WTC11 (cell line): Measurements from ENCODE around the gene MTMR3. TPM values are rescaled to one million over a fixed set of nuclear protein-coding genes. Genes with fewer than 3 reads are reported as not detected.

Source experiments
- ATAC-seq: fragments of 200-7000 bp; cut with Tn5 transposase; 2 replicates; pipeline ENCODE4 v1.10.0; 2021; ENCODE audit warnings: mild to moderate bottlenecking, moderate library complexity
- CTCF ChIA-PET: fragments of 300-600 bp; sonication (Branson Sonifier 250); formaldehyde crosslinking; loops from one replicate; lab custom pipeline; 2021; ENCODE audit warnings: antibody characterized with exemption; lab: Charles Lee
- POLR2A ChIA-PET: fragments of 350-600 bp; sonication (Branson Sonifier 250); formaldehyde crosslinking; loops from one replicate; lab custom pipeline; 2021; ENCODE audit warnings: antibody characterized with exemption; lab: Charles Lee
- DNase-seq: peaks from one replicate; pipeline ENCODE4 v3.0.0; 2021; ENCODE audit warnings: low spot score
- H3K27ac Mint-ChIP-seq: 2 replicates; pipeline ENCODE4 v1.8.0; 2021; ENCODE audit warnings: mixed read lengths
- H3K27me3 Mint-ChIP-seq: 2 replicates; pipeline ENCODE4 v1.8.0; 2021; ENCODE audit warnings: low read depth, mild to moderate bottlenecking, moderate library complexity, mixed read lengths
- H3K36me3 Mint-ChIP-seq: 2 replicates; pipeline ENCODE4 v1.8.0; 2021; ENCODE audit warnings: mixed read lengths
- H3K4me1 Mint-ChIP-seq: 2 replicates; pipeline ENCODE4 v1.8.0; 2022; ENCODE audit warnings: mixed read lengths
- H3K4me3 Mint-ChIP-seq: 2 replicates; pipeline ENCODE4 v1.8.0; 2021; ENCODE audit warnings: mild to moderate bottlenecking, moderate library complexity, mixed read lengths
- H3K9me3 Mint-ChIP-seq: 2 replicates; pipeline ENCODE4 v1.8.0; 2021; ENCODE audit warnings: mixed read lengths
- ATF1 ChIP-seq: sonication (generic); formaldehyde crosslinking; IDR thresholded peaks from 2 replicates; pipeline ENCODE4 v1.8.1; 2023; ENCODE audit warnings: mild to moderate bottlenecking, moderate library complexity, missing genetic modification reagents
- ESRRA ChIP-seq: sonication (generic); formaldehyde crosslinking; IDR thresholded peaks from 2 replicates; pipeline ENCODE4 v1.8.1; 2022; ENCODE audit warnings: mild to moderate bottlenecking, missing genetic modification reagents, borderline replicate concordance
- FOXK1 ChIP-seq: sonication (generic); formaldehyde crosslinking; IDR thresholded peaks from 2 replicates; pipeline ENCODE4 v1.8.0; 2022; ENCODE audit warnings: mild to moderate bottlenecking, moderate library complexity, missing genetic modification reagents
- GABPB1 ChIP-seq: sonication (generic); formaldehyde crosslinking; IDR thresholded peaks from 2 replicates; pipeline ENCODE4 v1.8.1; 2023; ENCODE audit warnings: mild to moderate bottlenecking, missing genetic modification reagents
- GRHL2 ChIP-seq: fragments of 250-450 bp; sonication (Bioruptor Pico); IDR thresholded peaks from 2 replicates; pipeline ENCODE4 v1.8.0; 2022; ENCODE audit warnings: mild to moderate bottlenecking, moderate library complexity; ENCODE audit not compliant: insufficient replicate concordance, severe bottlenecking
- HMGA2 ChIP-seq: fragments of 250-450 bp; sonication (Bioruptor Pico); IDR thresholded peaks from 2 replicates; pipeline ENCODE4 v1.4.0; 2021; ENCODE audit warnings: mild to moderate bottlenecking, moderate library complexity
- JUN ChIP-seq: sonication (generic); formaldehyde crosslinking; IDR thresholded peaks from 2 replicates; pipeline ENCODE4 v1.8.0; 2023; ENCODE audit warnings: mild to moderate bottlenecking, missing genetic modification reagents
- NFATC4 ChIP-seq: fragments of 250-450 bp; sonication (Bioruptor Pico); IDR thresholded peaks from 2 replicates; pipeline ENCODE4 v1.9.0; 2021; ENCODE audit warnings: mild to moderate bottlenecking
- NFE2L1 ChIP-seq: sonication (generic); formaldehyde crosslinking; IDR thresholded peaks from 2 replicates; pipeline ENCODE4 v1.8.1; 2023; ENCODE audit warnings: missing genetic modification reagents
- NR3C1 ChIP-seq: sonication (generic); formaldehyde crosslinking; conservative IDR thresholded peaks from 2 replicates; pipeline ENCODE4 v1.8.1; 2023; ENCODE audit warnings: low read depth, mild to moderate bottlenecking, missing genetic modification reagents
- RELA ChIP-seq: sonication (generic); formaldehyde crosslinking; IDR thresholded peaks from 2 replicates; pipeline ENCODE4 v1.8.1; 2022; ENCODE audit warnings: missing genetic modification reagents, mild to moderate bottlenecking, borderline replicate concordance
- RORB ChIP-seq: fragments of 250-450 bp; sonication (Bioruptor Pico); IDR thresholded peaks from 2 replicates; pipeline ENCODE4 v1.9.0; 2021; ENCODE audit warnings: mild to moderate bottlenecking
- TEAD1 ChIP-seq: sonication (generic); formaldehyde crosslinking; IDR thresholded peaks from 2 replicates; pipeline ENCODE4 v1.8.0; 2022; ENCODE audit warnings: mild to moderate bottlenecking, missing genetic modification reagents
- TEAD4 ChIP-seq: sonication (generic); formaldehyde crosslinking; IDR thresholded peaks from 2 replicates; pipeline ENCODE4 v1.8.0; 2022; ENCODE audit warnings: mild to moderate bottlenecking, missing genetic modification reagents
- ZNF232 ChIP-seq: sonication (generic); formaldehyde crosslinking; IDR thresholded peaks from 2 replicates; pipeline ENCODE4 v1.8.0; 2022; ENCODE audit warnings: mild to moderate bottlenecking, missing genetic modification reagents
- ZNF423 ChIP-seq: fragments of 250-450 bp; sonication (Bioruptor Pico); IDR thresholded peaks from 2 replicates; pipeline ENCODE4 v2.1.2; 2022; ENCODE audit warnings: mild to moderate bottlenecking, moderate library complexity
- total RNA-seq: library from RNA; stranded (reverse); gene quantifications from 3 replicates; pipeline ENCODE4 v1.2.3, GENCODE V29; 2021
- TF ChIP-seq, protein P1 (sequence below): fragments of 250-450 bp; sonication (Bioruptor Pico); IDR thresholded peaks from 2 replicates; pipeline ENCODE4 v1.9.0; 2021; ENCODE audit warnings: moderate library complexity, mild to moderate bottlenecking, inconsistent platforms, borderline replicate concordance
- TF ChIP-seq, protein P2 (sequence below): sonication (generic); formaldehyde crosslinking; IDR thresholded peaks from 2 replicates; pipeline ENCODE4 v1.8.0; 2022; ENCODE audit warnings: mild to moderate bottlenecking, missing genetic modification reagents
- TF ChIP-seq, protein P3 (sequence below): sonication (generic); formaldehyde crosslinking; IDR thresholded peaks from 2 replicates; pipeline ENCODE4 v1.8.0; 2022; ENCODE audit warnings: mild to moderate bottlenecking, missing genetic modification reagents
- TF ChIP-seq, protein P4 (sequence below): sonication (generic); formaldehyde crosslinking; conservative IDR thresholded peaks from 2 replicates; pipeline ENCODE4 v1.8.1; 2022; ENCODE audit warnings: mild to moderate bottlenecking, missing genetic modification reagents
- TF ChIP-seq, protein P5 (sequence below): sonication (generic); formaldehyde crosslinking; IDR thresholded peaks from 2 replicates; pipeline ENCODE4 v1.8.1; 2022; ENCODE audit warnings: mild to moderate bottlenecking, missing genetic modification reagents, moderate library complexity, borderline replicate concordance
- TF ChIP-seq, protein P6 (sequence below): sonication (generic); formaldehyde crosslinking; IDR thresholded peaks from 2 replicates; pipeline ENCODE4 v1.8.1; 2022; ENCODE audit warnings: missing genetic modification reagents, borderline replicate concordance
- TF ChIP-seq, protein P7 (sequence below): sonication (generic); formaldehyde crosslinking; IDR thresholded peaks from 2 replicates; pipeline ENCODE4 v1.8.1; 2023; ENCODE audit warnings: mild to moderate bottlenecking, missing genetic modification reagents, moderate library complexity
- TF ChIP-seq, protein P8 (sequence below): fragments of 250-450 bp; sonication (Bioruptor Pico); conservative IDR thresholded peaks from 2 replicates; pipeline ENCODE4 v1.9.0; 2021; ENCODE audit warnings: mild to moderate bottlenecking
- TF ChIP-seq, protein P9 (sequence below): fragments of 200-600 bp; IDR thresholded peaks from 2 replicates; pipeline ENCODE4 v1.8.0; 2022; ENCODE audit warnings: antibody characterized with exemption

MTMR3 gene
- total RNA-seq, 1 experiment from 2014 or later, result 19.2 TPM

DNA sequence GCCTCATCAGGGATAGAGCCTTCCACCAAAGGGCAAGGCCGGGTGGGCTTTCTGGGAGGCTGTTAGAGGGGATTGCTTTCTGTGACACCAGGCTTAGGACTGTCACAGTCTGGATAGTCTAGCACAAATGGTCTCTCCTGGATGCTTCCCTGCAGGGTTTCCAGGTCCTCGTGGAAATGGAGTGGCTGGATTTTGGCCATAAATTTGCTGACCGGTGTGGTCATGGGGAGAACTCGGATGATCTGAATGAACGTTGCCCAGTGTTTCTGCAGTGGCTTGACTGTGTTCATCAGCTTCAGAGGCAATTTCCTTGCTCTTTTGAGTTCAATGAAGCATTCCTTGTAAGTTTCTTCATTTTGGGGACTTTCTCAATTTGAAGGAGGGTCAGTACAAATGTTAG is 130.2 kb downstream of the MTMR3 start:
- Mint-ChIP-seq H3K36me3 (peaks cover 24% of the 10 kb centered on the region), H3K9me3 (no peaks in the 10 kb centered on the region), H3K4me1 (no peaks in the 10 kb centered on the region), H3K27me3 (no peaks in the 10 kb centered on the region), H3K27ac (no peak overlapping the region), H3K4me3 (no peak overlapping the region)
- TF ChIP-seq, protein P1, sequence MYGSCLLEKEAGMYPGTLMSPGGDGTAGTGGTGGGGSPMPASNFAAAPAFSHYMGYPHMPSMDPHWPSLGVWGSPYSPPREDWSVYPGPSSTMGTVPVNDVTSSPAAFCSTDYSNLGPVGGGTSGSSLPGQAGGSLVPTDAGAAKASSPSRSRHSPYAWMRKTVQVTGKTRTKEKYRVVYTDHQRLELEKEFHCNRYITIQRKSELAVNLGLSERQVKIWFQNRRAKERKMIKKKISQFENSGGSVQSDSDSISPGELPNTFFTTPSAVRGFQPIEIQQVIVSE (CRISPR knock-in tag), result no peak
- TF ChIP-seq HMGA2 (CRISPR knock-in tag) (no peak), RELA (no peak), FOXK1 (CRISPR knock-in tag) (no peak), ESRRA (CRISPR knock-in tag) (no peak), JUN (CRISPR knock-in tag) (no peak), TEAD4 (CRISPR knock-in tag) (no peak)
- TF ChIP-seq, protein P2, sequence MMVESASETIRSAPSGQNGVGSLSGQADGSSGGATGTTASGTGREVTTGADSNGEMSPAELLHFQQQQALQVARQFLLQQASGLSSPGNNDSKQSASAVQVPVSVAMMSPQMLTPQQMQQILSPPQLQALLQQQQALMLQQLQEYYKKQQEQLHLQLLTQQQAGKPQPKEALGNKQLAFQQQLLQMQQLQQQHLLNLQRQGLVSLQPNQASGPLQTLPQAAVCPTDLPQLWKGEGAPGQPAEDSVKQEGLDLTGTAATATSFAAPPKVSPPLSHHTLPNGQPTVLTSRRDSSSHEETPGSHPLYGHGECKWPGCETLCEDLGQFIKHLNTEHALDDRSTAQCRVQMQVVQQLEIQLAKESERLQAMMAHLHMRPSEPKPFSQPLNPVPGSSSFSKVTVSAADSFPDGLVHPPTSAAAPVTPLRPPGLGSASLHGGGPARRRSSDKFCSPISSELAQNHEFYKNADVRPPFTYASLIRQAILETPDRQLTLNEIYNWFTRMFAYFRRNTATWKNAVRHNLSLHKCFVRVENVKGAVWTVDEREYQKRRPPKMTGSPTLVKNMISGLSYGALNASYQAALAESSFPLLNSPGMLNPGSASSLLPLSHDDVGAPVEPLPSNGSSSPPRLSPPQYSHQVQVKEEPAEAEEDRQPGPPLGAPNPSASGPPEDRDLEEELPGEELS (CRISPR knock-in tag), result no peak
- TF ChIP-seq, protein P3, sequence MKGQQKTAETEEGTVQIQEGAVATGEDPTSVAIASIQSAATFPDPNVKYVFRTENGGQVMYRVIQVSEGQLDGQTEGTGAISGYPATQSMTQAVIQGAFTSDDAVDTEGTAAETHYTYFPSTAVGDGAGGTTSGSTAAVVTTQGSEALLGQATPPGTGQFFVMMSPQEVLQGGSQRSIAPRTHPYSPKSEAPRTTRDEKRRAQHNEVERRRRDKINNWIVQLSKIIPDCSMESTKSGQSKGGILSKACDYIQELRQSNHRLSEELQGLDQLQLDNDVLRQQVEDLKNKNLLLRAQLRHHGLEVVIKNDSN (CRISPR knock-in tag), result no peak
- TF ChIP-seq, protein P4, sequence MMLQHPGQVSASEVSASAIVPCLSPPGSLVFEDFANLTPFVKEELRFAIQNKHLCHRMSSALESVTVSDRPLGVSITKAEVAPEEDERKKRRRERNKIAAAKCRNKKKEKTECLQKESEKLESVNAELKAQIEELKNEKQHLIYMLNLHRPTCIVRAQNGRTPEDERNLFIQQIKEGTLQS (CRISPR knock-in tag), result no peak
- TF ChIP-seq, protein P5, sequence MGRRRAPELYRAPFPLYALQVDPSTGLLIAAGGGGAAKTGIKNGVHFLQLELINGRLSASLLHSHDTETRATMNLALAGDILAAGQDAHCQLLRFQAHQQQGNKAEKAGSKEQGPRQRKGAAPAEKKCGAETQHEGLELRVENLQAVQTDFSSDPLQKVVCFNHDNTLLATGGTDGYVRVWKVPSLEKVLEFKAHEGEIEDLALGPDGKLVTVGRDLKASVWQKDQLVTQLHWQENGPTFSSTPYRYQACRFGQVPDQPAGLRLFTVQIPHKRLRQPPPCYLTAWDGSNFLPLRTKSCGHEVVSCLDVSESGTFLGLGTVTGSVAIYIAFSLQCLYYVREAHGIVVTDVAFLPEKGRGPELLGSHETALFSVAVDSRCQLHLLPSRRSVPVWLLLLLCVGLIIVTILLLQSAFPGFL, result no peak
- TF ChIP-seq, protein P6, sequence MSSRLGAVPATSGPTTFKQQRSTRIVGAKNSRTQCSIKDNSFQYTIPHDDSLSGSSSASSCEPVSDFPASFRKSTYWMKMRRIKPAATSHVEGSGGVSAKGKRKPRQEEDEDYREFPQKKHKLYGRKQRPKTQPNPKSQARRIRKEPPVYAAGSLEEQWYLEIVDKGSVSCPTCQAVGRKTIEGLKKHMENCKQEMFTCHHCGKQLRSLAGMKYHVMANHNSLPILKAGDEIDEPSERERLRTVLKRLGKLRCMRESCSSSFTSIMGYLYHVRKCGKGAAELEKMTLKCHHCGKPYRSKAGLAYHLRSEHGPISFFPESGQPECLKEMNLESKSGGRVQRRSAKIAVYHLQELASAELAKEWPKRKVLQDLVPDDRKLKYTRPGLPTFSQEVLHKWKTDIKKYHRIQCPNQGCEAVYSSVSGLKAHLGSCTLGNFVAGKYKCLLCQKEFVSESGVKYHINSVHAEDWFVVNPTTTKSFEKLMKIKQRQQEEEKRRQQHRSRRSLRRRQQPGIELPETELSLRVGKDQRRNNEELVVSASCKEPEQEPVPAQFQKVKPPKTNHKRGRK, result no peak
- CTCF ChIA-PET, result interaction anchor here (2.8 kb wide), 1 partner anchor 8 kb away, joined by 9 read pairs; no protein-coding TSS in a partner anchor
- DNase-seq, result no peak
- no peak for ATAC-seq
- POLR2A ChIA-PET, result no interaction called here

DNA sequence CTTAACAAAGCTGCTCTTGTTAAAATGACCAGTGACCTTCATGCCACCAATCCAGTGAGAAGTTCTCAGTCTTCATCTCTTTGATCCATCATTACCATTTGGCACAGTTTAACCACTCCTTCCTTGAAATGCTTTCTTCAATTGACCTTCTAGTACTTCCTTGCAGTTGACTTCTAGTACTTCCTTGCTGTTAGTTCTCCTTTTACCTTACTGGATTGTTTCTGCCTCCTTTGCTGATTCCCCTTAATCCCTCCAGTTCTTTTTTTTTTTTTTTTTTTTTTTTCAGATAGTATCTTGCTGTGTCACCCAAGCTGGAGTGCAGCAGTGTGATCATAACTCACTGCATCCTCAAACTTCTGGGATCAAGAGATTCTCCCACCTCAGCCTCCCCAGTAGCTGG is 131.3 kb downstream of the MTMR3 start:
- Mint-ChIP-seq H3K27me3 (no peaks in the 10 kb centered on the region), H3K4me1 (no peaks in the 10 kb centered on the region), H3K9me3 (no peaks in the 10 kb centered on the region), H3K27ac (no peak overlapping the region), H3K4me3 (no peak overlapping the region), H3K36me3 (peaks cover 26% of the 10 kb centered on the region)
- POLR2A ChIA-PET, result no interaction called here
- CTCF ChIA-PET, result interaction anchor here (2.8 kb wide), 1 partner anchor 9 kb away, joined by 9 read pairs; no protein-coding TSS in a partner anchor
- ATAC-seq (no peak), DNase-seq (no peak)
- no peak for TF ChIP-seq NFE2L1 (CRISPR knock-in tag)
- TF ChIP-seq NR3C1 (CRISPR knock-in tag), result no peak
- TF ChIP-seq RORB (CRISPR knock-in tag), result no peak
- no peak for TF ChIP-seq GRHL2 (CRISPR knock-in tag)
- TF ChIP-seq, protein P7, sequence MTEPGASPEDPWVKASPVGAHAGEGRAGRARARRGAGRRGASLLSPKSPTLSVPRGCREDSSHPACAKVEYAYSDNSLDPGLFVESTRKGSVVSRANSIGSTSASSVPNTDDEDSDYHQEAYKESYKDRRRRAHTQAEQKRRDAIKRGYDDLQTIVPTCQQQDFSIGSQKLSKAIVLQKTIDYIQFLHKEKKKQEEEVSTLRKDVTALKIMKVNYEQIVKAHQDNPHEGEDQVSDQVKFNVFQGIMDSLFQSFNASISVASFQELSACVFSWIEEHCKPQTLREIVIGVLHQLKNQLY (CRISPR knock-in tag), result no peak
- TF ChIP-seq NFATC4 (CRISPR knock-in tag), result no peak
- no peak for TF ChIP-seq TEAD1 (CRISPR knock-in tag)
- no peak for TF ChIP-seq ATF1 (CRISPR knock-in tag)
- no peak for TF ChIP-seq ZNF232 (CRISPR knock-in tag)
- TF ChIP-seq ZNF423 (CRISPR knock-in tag), result no peak
- TF ChIP-seq, protein P8, sequence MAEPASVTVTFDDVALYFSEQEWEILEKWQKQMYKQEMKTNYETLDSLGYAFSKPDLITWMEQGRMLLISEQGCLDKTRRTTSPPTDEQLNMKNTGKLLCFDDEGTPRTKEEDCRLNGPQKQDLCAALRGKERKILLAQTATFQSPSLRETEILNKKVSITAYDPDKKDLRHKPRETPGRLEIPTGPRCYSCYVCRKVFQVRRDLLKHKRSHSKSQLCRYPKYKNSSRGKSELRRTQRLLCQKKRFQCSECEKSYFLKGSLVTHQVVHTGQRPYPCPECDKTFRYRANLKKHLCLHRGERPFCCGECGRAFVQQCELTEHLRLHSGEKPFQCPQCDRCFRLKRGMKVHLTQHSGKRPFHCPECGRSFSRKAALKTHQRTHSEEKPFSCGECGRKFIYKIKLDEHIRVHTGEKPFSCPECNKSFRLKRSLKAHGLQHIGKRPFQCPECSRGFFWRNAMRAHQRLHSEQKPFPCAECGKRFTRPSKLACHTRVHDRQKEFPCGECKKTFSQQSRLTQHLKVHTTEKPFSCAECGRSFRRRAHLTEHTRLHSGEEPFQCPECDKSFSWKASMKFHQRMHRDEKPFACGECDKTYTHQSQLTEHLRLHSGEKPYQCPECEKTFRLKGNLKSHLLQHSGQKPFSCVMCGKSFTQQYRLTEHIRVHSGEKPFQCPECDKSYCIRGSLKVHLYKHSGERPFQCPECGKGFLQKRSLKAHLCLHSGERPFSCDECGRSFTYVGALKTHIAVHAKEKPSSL (CRISPR knock-in tag), result no peak
- TF ChIP-seq GABPB1 (CRISPR knock-in tag), result no peak
- TF ChIP-seq, protein P9, sequence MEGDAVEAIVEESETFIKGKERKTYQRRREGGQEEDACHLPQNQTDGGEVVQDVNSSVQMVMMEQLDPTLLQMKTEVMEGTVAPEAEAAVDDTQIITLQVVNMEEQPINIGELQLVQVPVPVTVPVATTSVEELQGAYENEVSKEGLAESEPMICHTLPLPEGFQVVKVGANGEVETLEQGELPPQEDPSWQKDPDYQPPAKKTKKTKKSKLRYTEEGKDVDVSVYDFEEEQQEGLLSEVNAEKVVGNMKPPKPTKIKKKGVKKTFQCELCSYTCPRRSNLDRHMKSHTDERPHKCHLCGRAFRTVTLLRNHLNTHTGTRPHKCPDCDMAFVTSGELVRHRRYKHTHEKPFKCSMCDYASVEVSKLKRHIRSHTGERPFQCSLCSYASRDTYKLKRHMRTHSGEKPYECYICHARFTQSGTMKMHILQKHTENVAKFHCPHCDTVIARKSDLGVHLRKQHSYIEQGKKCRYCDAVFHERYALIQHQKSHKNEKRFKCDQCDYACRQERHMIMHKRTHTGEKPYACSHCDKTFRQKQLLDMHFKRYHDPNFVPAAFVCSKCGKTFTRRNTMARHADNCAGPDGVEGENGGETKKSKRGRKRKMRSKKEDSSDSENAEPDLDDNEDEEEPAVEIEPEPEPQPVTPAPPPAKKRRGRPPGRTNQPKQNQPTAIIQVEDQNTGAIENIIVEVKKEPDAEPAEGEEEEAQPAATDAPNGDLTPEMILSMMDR, result no peak
